ENCODE data around the gene UBE2M. TPM values are rescaled to one million over a fixed set of nuclear protein-coding genes. Genes with fewer than 3 reads are reported as not detected.

The UBE2M gene
- total RNA-seq, 1 donor, result 81.6 TPM

DNA sequence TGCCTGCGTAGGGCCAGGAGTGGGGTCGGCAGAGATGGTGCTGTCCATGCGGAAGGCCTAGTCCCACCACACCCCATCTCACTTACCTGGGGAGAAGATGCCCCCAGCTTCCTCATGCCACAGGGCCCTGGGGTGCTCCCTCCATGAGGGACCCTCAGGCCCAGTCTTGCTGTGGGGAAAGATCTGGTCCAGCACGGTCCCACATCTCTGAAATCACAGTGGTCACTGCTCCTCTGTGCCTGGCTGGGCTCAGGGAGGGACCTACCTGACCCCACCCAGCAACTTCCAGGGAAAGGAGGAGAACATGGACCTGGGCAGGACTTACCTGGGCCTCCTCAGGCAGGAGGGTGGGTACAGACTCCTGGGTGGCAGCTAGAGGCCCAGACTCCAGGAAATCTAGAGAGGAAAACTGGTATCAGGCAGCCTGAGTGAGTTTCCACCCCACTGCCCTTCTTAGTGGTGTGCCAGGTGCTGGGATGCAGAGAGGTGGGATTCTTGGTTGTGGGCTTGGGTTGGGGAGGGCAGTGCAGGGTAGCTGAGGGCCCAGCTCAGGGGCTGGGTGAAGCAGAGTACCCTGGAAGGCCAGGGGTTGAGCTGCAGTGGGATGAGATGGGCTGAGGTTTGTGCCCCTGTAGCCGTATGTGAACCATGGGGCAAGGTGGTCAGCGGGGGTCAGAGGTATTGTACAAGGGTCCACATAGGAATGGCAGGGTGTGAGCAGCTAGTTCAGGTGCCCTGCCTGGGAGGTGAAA is 11.0 kb upstream of the UBE2M start:
- no peak for DNase-seq (ENCODE audit: low read depth)
- TF ChIP-seq, protein P1, sequence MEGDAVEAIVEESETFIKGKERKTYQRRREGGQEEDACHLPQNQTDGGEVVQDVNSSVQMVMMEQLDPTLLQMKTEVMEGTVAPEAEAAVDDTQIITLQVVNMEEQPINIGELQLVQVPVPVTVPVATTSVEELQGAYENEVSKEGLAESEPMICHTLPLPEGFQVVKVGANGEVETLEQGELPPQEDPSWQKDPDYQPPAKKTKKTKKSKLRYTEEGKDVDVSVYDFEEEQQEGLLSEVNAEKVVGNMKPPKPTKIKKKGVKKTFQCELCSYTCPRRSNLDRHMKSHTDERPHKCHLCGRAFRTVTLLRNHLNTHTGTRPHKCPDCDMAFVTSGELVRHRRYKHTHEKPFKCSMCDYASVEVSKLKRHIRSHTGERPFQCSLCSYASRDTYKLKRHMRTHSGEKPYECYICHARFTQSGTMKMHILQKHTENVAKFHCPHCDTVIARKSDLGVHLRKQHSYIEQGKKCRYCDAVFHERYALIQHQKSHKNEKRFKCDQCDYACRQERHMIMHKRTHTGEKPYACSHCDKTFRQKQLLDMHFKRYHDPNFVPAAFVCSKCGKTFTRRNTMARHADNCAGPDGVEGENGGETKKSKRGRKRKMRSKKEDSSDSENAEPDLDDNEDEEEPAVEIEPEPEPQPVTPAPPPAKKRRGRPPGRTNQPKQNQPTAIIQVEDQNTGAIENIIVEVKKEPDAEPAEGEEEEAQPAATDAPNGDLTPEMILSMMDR (IDR thresholded peaks at IDR 0.05; ENCODE audit: insufficient read depth, low read depth, low read length), result no peak
- H3K4me3 ChIP-seq (ENCODE audit: low read depth, low read length), result no peak overlapping the region

DNA sequence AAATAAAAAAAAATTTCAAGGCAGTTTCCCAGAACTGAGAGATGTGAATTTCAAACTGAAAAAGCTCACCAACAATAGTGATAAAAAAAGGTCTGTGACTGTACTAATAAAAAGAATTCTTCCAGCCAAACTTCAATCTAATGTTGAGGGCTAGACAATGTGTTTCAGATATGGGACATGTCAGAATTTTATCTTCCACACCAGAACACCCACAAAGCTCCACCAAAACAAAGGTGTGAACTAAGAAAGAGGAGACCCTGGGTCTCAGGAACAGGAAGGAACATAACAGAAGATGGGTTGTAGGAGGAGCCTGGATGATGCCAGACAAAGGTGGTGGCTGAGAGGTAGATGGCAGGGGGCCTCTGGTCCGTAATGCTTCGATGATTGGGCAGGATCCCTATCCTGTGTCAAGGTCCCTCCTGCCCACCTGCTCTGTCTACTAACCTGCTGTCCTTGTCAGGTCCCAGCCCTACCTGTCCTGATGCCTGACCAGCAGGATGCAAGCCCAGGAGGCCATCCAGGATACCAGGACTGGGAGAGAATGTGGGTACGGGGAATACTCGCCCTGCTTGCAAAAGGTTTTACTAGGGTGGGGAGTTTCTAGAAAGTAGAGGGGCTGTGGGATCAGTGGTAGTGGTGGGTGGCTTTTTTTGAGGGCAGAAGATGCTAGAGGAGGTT is 10.2 kb upstream of the UBE2M start:
- H3K4me3 ChIP-seq (ENCODE audit: low read depth, low read length), result no peak overlapping the region
- TF ChIP-seq, protein P1 (IDR thresholded peaks at IDR 0.05; ENCODE audit: insufficient read depth, low read depth, low read length), result no peak
- DNase-seq (ENCODE audit: low read depth), result no peak

DNA sequence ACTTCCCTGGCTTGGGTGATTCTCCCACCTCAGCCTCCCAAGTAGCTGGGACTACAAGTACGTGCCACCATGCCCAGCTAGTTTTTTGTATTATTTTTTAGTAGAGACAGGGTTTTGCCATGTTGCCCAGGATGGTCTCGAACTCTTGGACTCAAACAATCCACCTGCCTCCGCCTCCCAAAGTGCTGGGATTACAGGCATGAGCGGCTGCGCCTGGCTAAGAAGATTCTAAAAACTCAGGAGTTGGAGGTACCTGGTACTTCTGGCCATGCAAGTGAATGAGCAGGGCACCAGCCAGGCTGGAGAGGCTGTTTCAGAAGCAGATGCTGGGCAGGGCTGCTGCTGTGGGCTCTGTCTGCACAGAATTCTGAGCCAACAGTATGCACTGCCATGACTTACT is 8.6 kb upstream of the UBE2M start:
- TF ChIP-seq, protein P1 (IDR thresholded peaks at IDR 0.05; ENCODE audit: insufficient read depth, low read depth, low read length), result no peak
- DNase-seq (ENCODE audit: low read depth), result no peak
- H3K4me3 ChIP-seq (ENCODE audit: low read depth, low read length), result no peak overlapping the region

DNA sequence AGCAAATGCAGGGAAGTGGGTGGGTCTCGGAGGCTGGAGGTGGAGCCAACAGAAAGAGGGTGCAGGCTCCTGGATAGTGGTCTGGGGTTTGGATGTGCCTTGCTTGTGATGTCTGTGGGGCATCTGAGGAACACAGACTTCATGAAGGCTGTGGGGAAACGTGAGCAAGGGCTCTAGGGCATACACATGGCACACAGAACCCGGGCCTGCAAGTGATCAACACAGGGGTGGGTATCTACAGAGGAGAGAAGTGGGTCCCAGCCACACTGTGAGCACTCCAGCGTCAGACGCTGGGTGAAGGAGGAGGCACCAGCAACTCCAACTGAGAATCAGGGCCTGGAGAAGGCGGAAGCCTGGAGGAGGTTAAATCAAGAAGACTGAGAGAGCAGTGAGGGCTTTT is 5.4 kb upstream of the UBE2M start:
- H3K4me3 ChIP-seq (ENCODE audit: low read depth, low read length), result no peak overlapping the region
- TF ChIP-seq, protein P1 (IDR thresholded peaks at IDR 0.05; ENCODE audit: insufficient read depth, low read depth, low read length), result no peak
- no peak for DNase-seq (ENCODE audit: low read depth)

DNA sequence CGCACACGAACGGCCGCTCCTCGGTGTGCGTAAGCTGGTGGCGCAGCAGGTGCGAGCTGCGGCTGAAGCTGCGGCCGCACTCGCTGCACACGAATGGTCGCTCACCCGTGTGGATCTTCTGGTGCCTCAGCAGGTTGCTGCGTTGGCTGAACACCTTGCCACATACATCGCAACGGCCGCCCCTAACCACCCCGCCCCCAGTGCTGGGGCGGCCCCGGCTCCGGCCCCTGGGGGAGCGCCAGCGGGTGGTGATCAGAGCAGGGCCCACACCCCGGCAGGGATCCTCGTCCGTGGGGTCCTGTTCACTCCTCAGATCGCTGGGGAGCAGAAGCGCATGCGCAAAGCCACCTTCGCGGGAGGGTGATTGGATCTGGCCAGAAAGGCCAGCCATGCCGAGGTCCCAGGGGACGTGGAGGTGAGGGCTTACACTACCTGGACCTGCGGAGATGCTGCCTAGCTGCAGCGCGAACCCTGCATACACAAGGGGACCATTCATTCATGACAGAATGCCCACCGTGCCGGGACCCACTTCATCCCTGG is 4.7 kb upstream of the UBE2M start:
- no peak for DNase-seq (ENCODE audit: low read depth)

DNA sequence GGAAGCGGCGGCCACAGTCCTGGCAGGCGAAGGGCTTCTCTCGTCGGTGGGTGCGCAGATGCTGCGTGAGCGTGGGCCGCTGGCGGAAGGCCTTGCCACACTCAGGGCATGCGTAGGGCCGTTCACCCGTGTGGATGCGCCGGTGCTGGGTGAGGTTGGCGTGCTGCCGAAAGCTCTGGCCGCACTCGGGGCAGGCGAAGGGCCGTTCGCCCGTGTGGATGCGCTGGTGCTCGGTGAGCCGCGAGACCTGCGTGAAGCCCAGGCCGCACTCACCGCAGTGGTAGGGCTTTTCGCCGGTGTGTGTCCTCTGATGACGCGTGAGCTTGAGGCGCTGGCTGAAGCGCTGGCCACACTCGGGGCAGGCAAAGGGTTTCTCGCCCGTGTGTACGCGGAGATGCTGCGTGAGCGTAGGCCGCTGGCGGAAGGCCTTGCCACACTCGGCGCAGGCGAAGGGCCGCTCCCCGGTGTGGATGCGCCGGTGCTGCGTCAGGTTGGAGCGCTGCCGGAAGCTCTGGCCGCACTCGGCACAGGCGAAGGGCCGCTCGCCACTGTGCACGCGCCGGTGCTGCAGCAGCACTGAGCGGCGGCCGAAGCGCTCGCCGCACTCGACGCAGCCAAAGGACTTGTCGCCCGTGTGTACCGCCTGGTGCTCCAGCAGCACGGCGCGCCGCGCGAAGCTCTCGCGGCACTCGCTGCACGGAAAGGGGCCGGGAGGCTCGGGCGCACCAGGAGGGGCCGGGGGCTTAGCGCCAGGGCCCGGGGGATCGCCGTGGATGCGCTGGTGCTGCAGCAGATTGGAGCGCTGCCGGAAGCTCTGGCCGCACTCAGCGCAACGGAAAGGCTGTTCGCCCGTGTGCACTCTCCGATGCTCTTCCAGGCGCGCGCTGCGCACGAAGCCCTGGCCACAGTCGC is 4.0 kb upstream of the UBE2M start:
- peak; percentile 44 for DNase-seq (ENCODE audit: low read depth)
- TF ChIP-seq, protein P1 (IDR thresholded peaks at IDR 0.05; ENCODE audit: insufficient read depth, low read depth, low read length), result no peak
- peak overlapping the region; percentile 50 for H3K4me3 ChIP-seq (ENCODE audit: low read depth, low read length)

More for the DNA sequence above, 4.7 kb upstream of the UBE2M start:
- TF ChIP-seq, protein P1 (IDR thresholded peaks at IDR 0.05; ENCODE audit: insufficient read depth, low read depth, low read length), result no peak
- H3K4me3 ChIP-seq (ENCODE audit: low read depth, low read length), result peak overlapping the region; percentile 50
